Suprapubic skin (tissue), 4 donors: ENCODE results near the gene SPRN. TPM values are rescaled to one million over a fixed set of nuclear protein-coding genes. Genes with fewer than 3 reads are reported as not detected.

Experiments
- DNase-seq, 2 donors: peaks; one replicate each; pipeline ENCODE4 v3.0.0-alpha.2; 2019; ENCODE audit warnings: low spot score in 2 of 2
- H3K27ac ChIP-seq: fragments of 200-600 bp; sonication (generic); one replicate; pipeline ENCODE4 v1.5.1; 2019
- H3K27me3 ChIP-seq: fragments of 200-600 bp; sonication (generic); one replicate; pipeline ENCODE4 v1.5.1; 2019
- H3K36me3 ChIP-seq: fragments of 200-600 bp; sonication (generic); one replicate; pipeline ENCODE4 v1.5.1; 2019
- H3K4me1 ChIP-seq: fragments of 200-600 bp; sonication (generic); one replicate; pipeline ENCODE4 v1.5.1; 2019
- H3K4me3 ChIP-seq: fragments of 200-600 bp; sonication (generic); one replicate; pipeline ENCODE4 v1.5.1; 2019; ENCODE audit warnings: mild to moderate bottlenecking
- H3K9me3 ChIP-seq: fragments of 200-600 bp; sonication (generic); one replicate; pipeline ENCODE4 v1.5.1; 2019
- EP300 ChIP-seq: sonication (generic); formaldehyde crosslinking; IDR thresholded peaks from one replicate; pipeline ENCODE4 v1.6.1; 2017; ENCODE audit warnings: antibody characterized with exemption
- POLR2A ChIP-seq, 2 donors: fragments of 450-650 bp; IDR thresholded peaks; one replicate each; pipeline ENCODE4 v1.6.1; 2017; ENCODE audit warnings: antibody characterized with exemption in 2 of 2, mild to moderate bottlenecking in 2 of 2, moderate library complexity in 2 of 2
- POLR2AphosphoS5 ChIP-seq, 3 donors: sonication (generic); formaldehyde crosslinking; IDR thresholded peaks; one replicate each; pipeline ENCODE4 v1.6.1; 2017; ENCODE audit warnings: antibody characterized with exemption in 3 of 3
- WGBS: methylation state at CpG from one replicate; pipeline ENCODE4 v1.1.5; 2018; 5-methylcytosine and 5-hydroxymethylcytosine counted together
- total RNA-seq, 4 donors: library from RNA; depleted of rRNA; stranded (reverse); fragments of >200 nt; gene quantifications; one replicate each; pipeline ENCODE4 v1.1.0, GENCODE V29; 2016
- TF ChIP-seq, protein P1 (sequence below), 2 donors: fragments of 200-600 bp in 1 of 2; fragments of 450-650 bp in 1 of 2; sonication (generic) in 1 of 2; IDR thresholded peaks; one replicate each; pipeline ENCODE4 v1.5.1; 2016 to 2019; ENCODE audit warnings: antibody characterized with exemption in 2 of 2, mild to moderate bottlenecking in 1 of 2, moderate library complexity in 1 of 2

SPRN gene
- total RNA-seq, 4 donors from 2014 or later, result 0.23 to 0.56 TPM; not detected in 2

DNA sequence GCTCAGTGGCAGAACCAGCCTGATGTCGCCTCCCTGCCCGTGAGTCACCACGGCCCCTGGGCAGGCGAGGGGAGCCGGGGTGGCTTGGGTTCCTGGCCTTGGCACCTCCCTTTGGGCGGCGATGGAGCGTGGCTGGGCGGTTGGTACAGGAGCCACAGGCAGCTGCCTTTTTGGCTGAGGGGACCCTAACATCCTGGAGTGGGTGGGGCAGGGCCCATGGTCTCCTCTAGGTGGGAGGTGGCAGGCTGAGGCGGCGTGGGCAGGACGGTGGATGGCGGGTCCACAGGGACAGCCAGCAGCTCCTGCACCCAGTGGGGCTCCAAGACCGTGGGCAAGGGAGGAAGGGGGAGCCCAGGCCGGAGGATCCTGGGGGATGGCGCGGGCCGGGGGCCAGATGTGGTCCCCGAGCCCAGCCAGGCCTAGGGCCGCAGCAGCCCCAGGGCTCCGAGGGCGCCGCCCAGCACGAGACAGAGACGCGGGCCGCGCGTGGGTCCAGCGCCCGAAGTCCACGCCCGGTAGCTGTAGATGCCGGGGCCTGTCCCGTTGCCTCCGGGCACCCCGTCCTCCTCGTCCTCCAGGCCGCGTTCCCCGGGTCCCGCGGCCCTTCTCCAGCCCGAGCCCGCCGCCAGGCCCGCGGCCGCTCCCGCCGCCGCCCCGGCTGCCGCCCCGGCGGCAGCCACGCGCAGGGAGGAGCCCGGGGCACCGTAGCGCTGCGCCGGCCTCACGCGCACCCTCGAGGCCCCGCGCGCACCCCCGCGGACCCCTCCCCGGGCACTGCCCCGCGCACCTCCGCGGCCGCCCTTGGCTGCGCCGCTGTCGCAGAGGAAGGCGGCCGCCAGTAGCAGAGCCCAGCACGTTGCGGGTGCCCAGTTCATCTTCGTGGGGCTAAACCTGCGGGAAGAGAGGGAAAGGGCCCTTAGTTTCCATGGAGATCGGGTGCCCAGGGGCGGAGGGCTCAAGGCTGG, 1.3 kb downstream of the SPRN start:
- H3K27ac ChIP-seq, result no peak overlapping the region
- peaks cover 18% of the 10 kb centered on the region for H3K27me3 ChIP-seq
- 19% methylated on average over 12 of the region's 88 CpGs for WGBS
- no peaks in the 10 kb centered on the region for H3K9me3 ChIP-seq
- no peak for TF ChIP-seq POLR2AphosphoS5 (IDR thresholded peaks at IDR 0.05)
- TF ChIP-seq, protein P1, sequence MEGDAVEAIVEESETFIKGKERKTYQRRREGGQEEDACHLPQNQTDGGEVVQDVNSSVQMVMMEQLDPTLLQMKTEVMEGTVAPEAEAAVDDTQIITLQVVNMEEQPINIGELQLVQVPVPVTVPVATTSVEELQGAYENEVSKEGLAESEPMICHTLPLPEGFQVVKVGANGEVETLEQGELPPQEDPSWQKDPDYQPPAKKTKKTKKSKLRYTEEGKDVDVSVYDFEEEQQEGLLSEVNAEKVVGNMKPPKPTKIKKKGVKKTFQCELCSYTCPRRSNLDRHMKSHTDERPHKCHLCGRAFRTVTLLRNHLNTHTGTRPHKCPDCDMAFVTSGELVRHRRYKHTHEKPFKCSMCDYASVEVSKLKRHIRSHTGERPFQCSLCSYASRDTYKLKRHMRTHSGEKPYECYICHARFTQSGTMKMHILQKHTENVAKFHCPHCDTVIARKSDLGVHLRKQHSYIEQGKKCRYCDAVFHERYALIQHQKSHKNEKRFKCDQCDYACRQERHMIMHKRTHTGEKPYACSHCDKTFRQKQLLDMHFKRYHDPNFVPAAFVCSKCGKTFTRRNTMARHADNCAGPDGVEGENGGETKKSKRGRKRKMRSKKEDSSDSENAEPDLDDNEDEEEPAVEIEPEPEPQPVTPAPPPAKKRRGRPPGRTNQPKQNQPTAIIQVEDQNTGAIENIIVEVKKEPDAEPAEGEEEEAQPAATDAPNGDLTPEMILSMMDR (IDR thresholded peaks at IDR 0.05), result no peak
- TF ChIP-seq EP300, result no peak
- TF ChIP-seq POLR2A (IDR thresholded peaks at IDR 0.05), result no peak
- no peak for DNase-seq
- H3K4me3 ChIP-seq, result peak overlapping the region; percentile 31
- H3K36me3 ChIP-seq, result peaks cover 24% of the 10 kb centered on the region
- peaks cover 9% of the 10 kb centered on the region for H3K4me1 ChIP-seq

DNA sequence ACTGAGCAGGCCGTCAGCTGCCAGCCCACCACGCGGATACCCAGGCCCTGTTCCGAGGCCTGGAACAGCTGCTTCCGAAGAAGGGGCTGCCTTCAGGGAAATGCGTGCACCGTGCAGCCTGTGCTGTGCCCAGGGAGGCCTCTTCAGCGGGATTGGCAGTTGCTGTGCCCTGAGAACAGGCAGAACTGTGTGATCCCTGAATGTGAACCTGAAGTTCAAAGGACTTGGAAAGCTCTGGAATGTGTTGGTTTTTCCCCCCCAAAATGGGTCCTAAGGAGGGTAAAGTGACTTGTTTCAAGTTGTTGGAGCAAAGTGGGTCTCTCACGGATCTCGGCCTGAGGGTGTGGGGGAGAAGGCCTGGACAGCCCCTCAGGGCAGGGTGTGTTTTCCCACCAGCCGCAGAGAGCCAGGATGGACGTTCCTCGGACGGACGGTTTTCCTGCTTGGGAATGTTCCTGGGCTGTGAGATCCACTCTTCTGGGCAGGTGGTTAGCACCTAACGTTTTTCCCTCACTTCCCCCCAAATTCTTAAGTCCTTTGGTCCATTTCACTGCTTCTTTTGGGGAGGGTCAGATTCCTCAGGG, 2.1 kb downstream of the SPRN start:
- DNase-seq, result no peak
- peaks cover 26% of the 10 kb centered on the region for H3K36me3 ChIP-seq
- peaks cover 18% of the 10 kb centered on the region for H3K27me3 ChIP-seq
- peaks cover 9% of the 10 kb centered on the region for H3K4me1 ChIP-seq
- H3K27ac ChIP-seq, result no peak overlapping the region
- TF ChIP-seq POLR2AphosphoS5 (IDR thresholded peaks at IDR 0.05) (no peak), POLR2A (IDR thresholded peaks at IDR 0.05) (no peak), EP300 (no peak)
- TF ChIP-seq, protein P1 (IDR thresholded peaks at IDR 0.05), result no peak
- WGBS, result 82% methylated on average over 11 of the region's 16 CpGs
- no peak overlapping the region for H3K4me3 ChIP-seq
- no peaks in the 10 kb centered on the region for H3K9me3 ChIP-seq

DNA sequence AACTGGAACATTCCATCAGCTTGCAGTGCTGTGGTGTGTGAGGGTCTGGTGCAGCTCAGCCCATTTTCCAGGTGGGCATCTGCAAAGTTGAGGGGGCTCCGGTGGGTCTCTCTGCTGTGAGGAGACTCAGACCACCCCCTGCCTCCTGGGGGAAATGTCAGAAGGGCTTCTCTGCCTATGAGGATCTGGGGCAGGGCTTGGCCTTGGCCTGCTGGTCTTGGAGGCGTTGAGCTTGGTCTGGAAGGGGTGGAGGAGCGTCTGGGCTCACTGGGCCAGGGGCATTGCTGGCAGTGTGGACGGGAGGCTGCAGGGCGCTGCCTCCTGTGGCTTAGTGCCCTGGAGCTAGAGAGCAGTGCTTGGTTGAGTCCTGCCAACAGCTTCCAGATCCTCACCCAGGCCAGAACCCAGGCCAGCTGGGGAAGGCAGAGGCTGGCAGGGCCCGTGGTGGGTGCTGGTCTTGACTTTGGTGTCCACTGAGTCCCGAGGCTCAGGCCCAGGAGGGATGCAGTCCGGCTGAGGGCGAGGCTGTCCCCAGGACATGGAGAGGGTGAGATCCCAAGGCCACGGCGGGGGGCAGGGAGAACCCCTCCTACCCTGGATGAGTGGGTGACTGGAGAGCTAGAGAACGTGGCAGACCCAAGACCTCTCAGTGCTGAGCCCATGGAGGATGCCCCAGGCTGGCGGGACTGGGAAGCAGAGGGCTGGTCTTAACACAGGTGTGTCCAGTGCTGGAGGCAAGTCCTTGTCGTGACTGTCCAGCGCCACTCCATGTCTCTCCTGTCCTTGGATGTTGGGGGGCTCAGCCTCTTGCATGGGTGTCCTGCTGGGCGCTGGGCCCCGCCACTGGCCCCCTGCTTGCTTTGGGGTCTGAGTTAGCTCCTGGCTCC, 2.8 kb downstream of the SPRN start:
- Histone ChIP-seq H3K27ac (no peak overlapping the region), H3K4me1 (peaks cover 9% of the 10 kb centered on the region), H3K27me3 (peaks cover 18% of the 10 kb centered on the region), H3K36me3 (peaks cover 26% of the 10 kb centered on the region), H3K9me3 (no peaks in the 10 kb centered on the region), H3K4me3 (no peak overlapping the region)
- DNase-seq, result no peak
- WGBS, result 74% methylated on average over 9 of the region's 17 CpGs
- TF ChIP-seq POLR2AphosphoS5 (IDR thresholded peaks at IDR 0.05), result no peak
- no peak for TF ChIP-seq EP300
- no peak for TF ChIP-seq POLR2A (IDR thresholded peaks at IDR 0.05)
- TF ChIP-seq, protein P1 (IDR thresholded peaks at IDR 0.05), result no peak

DNA sequence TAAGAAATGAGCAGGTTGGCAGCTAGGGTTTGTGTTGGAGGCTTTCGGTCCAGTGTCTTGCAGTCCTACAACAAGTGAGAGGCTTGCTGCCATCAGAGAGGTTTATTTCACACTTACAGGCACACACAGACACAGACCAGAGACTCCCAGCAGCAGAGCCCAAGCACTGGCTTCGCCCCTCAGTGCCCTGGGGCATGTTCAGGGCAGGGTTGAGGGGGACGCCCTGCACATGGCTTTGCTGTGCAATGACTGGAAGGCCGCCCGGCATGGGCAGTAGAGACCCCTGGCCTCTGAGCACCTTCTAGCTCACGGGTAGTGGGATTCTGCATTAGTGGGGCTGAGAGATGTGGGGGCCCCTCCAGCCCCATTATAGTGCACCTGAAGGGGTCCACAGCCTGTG, 3.8 kb downstream of the SPRN start:
- no peak overlapping the region for H3K4me3 ChIP-seq
- peaks cover 18% of the 10 kb centered on the region for H3K27me3 ChIP-seq
- peaks cover 9% of the 10 kb centered on the region for H3K4me1 ChIP-seq
- no peaks in the 10 kb centered on the region for H3K9me3 ChIP-seq
- TF ChIP-seq EP300 (no peak), POLR2AphosphoS5 (IDR thresholded peaks at IDR 0.05) (no peak), POLR2A (IDR thresholded peaks at IDR 0.05) (no peak)
- TF ChIP-seq, protein P1 (IDR thresholded peaks at IDR 0.05), result no peak
- 100% methylated on average over 2 of the region's 6 CpGs for WGBS
- DNase-seq, result no peak
- H3K36me3 ChIP-seq, result peaks cover 31% of the 10 kb centered on the region
- no peak overlapping the region for H3K27ac ChIP-seq
